A549 (cell line): ENCODE measurements around the gene SORL1-AS1.

Source experiments
- ATAC-seq, 2 experiments: fragments of 200-7000 bp in 1 of 2; fragments of >200 bp in 1 of 2; cut with Nextera tagmentation in 1 of 2; cut with Tn5 transposase in 1 of 2; 3 replicates each; pipeline versions ENCODE4 v1.8.0 to v1.9.1; 2018 to 2020; ENCODE audit warnings: mild to moderate bottlenecking in 1 of 2, moderate library complexity in 1 of 2
- CTCF ChIA-PET: fragments of 300-600 bp; sonication (Branson Sonifier 250); formaldehyde crosslinking; extraction: SDS; loops from one replicate; lab custom pipeline; 2021; ENCODE audit warnings: antibody characterized with exemption, inconsistent platforms; lab: Yijun Ruan, JAX
- POLR2A ChIA-PET: fragments of 350-600 bp; formaldehyde crosslinking; extraction: SDS; loops from one replicate; lab custom pipeline; 2021; ENCODE audit warnings: antibody characterized with exemption, inconsistent platforms; lab: Yijun Ruan, JAX
- DNase-seq, 2 experiments: peaks; one replicate each; pipeline versions ENCODE4 v3.0.0 to v3.0.0-alpha.2; 2011 to 2016; ENCODE audit warnings: low read depth in 1 of 2, low spot score in 1 of 2
- FAIRE-seq: peaks from 2 replicates; lab custom pipeline; 2011; peaks lifted over from hg19 to GRCh38; lab: Jason Lieb, UNC
- H3K27ac ChIP-seq, 2 experiments: fragments of >200 bp; sonication (Bioruptor Twin); formaldehyde crosslinking; 3 replicates each; pipeline ENCODE4 v1.5.1; 2016 to 2017
- H3K4me1 ChIP-seq: fragments of >200 bp; sonication (Bioruptor Twin); formaldehyde crosslinking; 3 replicates; pipeline ENCODE4 v1.6.1; 2016
- H3K4me2 ChIP-seq: fragments of >200 bp; sonication (Bioruptor Twin); formaldehyde crosslinking; 3 replicates; pipeline ENCODE4 v1.6.1; 2016
- H3K4me3 ChIP-seq: fragments of >200 bp; sonication (Bioruptor Twin); formaldehyde crosslinking; 3 replicates; pipeline ENCODE4 v1.5.1; 2016
- H3K9me3 ChIP-seq: fragments of >200 bp; sonication (Bioruptor Twin); formaldehyde crosslinking; 3 replicates; pipeline ENCODE4 v1.6.1; 2016
- CBX8 ChIP-seq: fragments of 200-600 bp; sonication (generic); IDR thresholded peaks from 2 replicates; pipeline ENCODE4 v1.6.1; 2016
- CEBPB ChIP-seq, 2 experiments: fragments of >200 bp in 1 of 2; sonication (Bioruptor Twin) in 1 of 2; formaldehyde crosslinking in 1 of 2; IDR thresholded peaks; 2 replicates each; pipeline ENCODE4 v1.6.1; 2012 to 2016
- CHD4 ChIP-seq: fragments of 200-600 bp; sonication (generic); IDR thresholded peaks from 2 replicates; pipeline ENCODE4 v1.6.1; 2016; ENCODE audit warnings: antibody characterized with exemption, mild to moderate bottlenecking, borderline replicate concordance
- EHF ChIP-seq: fragments of 250-450 bp; sonication (Bioruptor Pico); IDR thresholded peaks from 2 replicates; pipeline ENCODE4 v1.5.0; 2020; ENCODE audit warnings: mild to moderate bottlenecking
- EHMT2 ChIP-seq: fragments of 200-600 bp; sonication (generic); IDR thresholded peaks from 2 replicates; pipeline ENCODE4 v1.6.1; 2016; ENCODE audit warnings: antibody characterized with exemption, low read depth, mild to moderate bottlenecking, moderate library complexity
- FOSB ChIP-seq: fragments of 250-450 bp; sonication (Bioruptor Pico); IDR thresholded peaks from 2 replicates; pipeline ENCODE4 v1.5.0; 2020; ENCODE audit warnings: mild to moderate bottlenecking, moderate library complexity
- FOSL2 ChIP-seq, 2 experiments: fragments of 450-650 bp in 1 of 2; fragments of >200 bp in 1 of 2; sonication (Bioruptor Twin) in 1 of 2; formaldehyde crosslinking; IDR thresholded peaks; 2 replicates each; pipeline versions ENCODE4 v1.5.0 to v1.6.1; 2016 to 2020; ENCODE audit warnings: mild to moderate bottlenecking in 1 of 2, moderate library complexity in 1 of 2
- HDAC2 ChIP-seq: fragments of 200-600 bp; sonication (generic); IDR thresholded peaks from 2 replicates; pipeline ENCODE4 v1.6.1; 2016
- HEYL ChIP-seq: fragments of 250-450 bp; sonication (Bioruptor Pico); IDR thresholded peaks from 2 replicates; pipeline ENCODE4 v1.8.0; 2021; ENCODE audit warnings: mild to moderate bottlenecking, moderate library complexity
- HOXB13 ChIP-seq: fragments of 250-450 bp; sonication (Bioruptor Pico); IDR thresholded peaks from 2 replicates; pipeline ENCODE4 v1.5.0; 2020; ENCODE audit warnings: low read depth, mild to moderate bottlenecking, moderate library complexity
- HOXB5 ChIP-seq: fragments of 250-450 bp; sonication (Bioruptor Pico); IDR thresholded peaks from 2 replicates; pipeline ENCODE4 v1.5.0; 2020; ENCODE audit warnings: mild to moderate bottlenecking, moderate library complexity
- JUN ChIP-seq, 2 experiments: fragments of >200 bp; sonication (Bioruptor Twin); formaldehyde crosslinking; IDR thresholded peaks; 2 replicates in 1 of 2; 3 replicates in 1 of 2; pipeline ENCODE4 v1.6.1; 2016 to 2017
- JUNB ChIP-seq: fragments of >200 bp; sonication (Bioruptor Twin); formaldehyde crosslinking; IDR thresholded peaks from 2 replicates; pipeline ENCODE4 v1.6.1; 2016
- KDM1A ChIP-seq: fragments of 200-600 bp; sonication (generic); IDR thresholded peaks from 2 replicates; pipeline ENCODE4 v1.6.1; 2016; ENCODE audit warnings: low read depth, mild to moderate bottlenecking
- MAFK ChIP-seq: fragments of 450-650 bp; IDR thresholded peaks from 2 replicates; pipeline ENCODE4 v1.6.1; 2014; ENCODE audit not compliant: partially characterized antibody
- MYC ChIP-seq: IDR thresholded peaks from 2 replicates; pipeline ENCODE4 v1.6.1; 2012; ENCODE audit warnings: mild to moderate bottlenecking, inconsistent platforms, low read length, improper control_type of control experiment, borderline replicate concordance
- NFE2L2 ChIP-seq: fragments of 150-350 bp; conservative IDR thresholded peaks from 2 replicates; pipeline ENCODE4 v1.6.1; 2014; ENCODE audit warnings: low read length
- POLR2A ChIP-seq: IDR thresholded peaks from 2 replicates; pipeline ENCODE4 v1.6.1; 2012; ENCODE audit warnings: mild to moderate bottlenecking, low read length
- POLR2AphosphoS2 ChIP-seq: conservative IDR thresholded peaks from 2 replicates; pipeline ENCODE4 v1.6.1; 2012; ENCODE audit warnings: low read length, improper control_type of control experiment, inconsistent platforms
- RAD21 ChIP-seq, 2 experiments: fragments of >200 bp in 1 of 2; sonication (Bioruptor Twin) in 1 of 2; formaldehyde crosslinking in 1 of 2; IDR thresholded peaks in 1 of 2; conservative IDR thresholded peaks in 1 of 2; 2 replicates in 1 of 2; 3 replicates in 1 of 2; pipeline ENCODE4 v1.6.1; 2012 to 2018; ENCODE audit warnings: inconsistent platforms in 1 of 2
- RCOR1 ChIP-seq: fragments of 150-350 bp; IDR thresholded peaks from 2 replicates; pipeline ENCODE4 v1.6.1; 2014; ENCODE audit warnings: antibody characterized with exemption, low read length, low read depth
- SMC3 ChIP-seq: fragments of >200 bp; sonication (Bioruptor Twin); formaldehyde crosslinking; IDR thresholded peaks from 3 replicates; pipeline ENCODE4 v1.6.1; 2018; ENCODE audit warnings: inconsistent platforms
- SREBF2 ChIP-seq: fragments of 450-650 bp; IDR thresholded peaks from 2 replicates; pipeline ENCODE4 v1.6.1; 2014; ENCODE audit warnings: mild to moderate bottlenecking, moderate library complexity
- TFCP2L1 ChIP-seq: fragments of 250-450 bp; sonication (Bioruptor Pico); IDR thresholded peaks from 2 replicates; pipeline ENCODE4 v1.5.0; 2021; ENCODE audit warnings: mild to moderate bottlenecking
- TP53 ChIP-seq: fragments of 250-450 bp; sonication (Bioruptor Pico); IDR thresholded peaks from 2 replicates; pipeline ENCODE4 v1.5.0; 2021; ENCODE audit warnings: mild to moderate bottlenecking, moderate library complexity
- ZC3H11A ChIP-seq: fragments of 450-650 bp; IDR thresholded peaks from 2 replicates; pipeline ENCODE4 v1.6.1; 2014; ENCODE audit warnings: antibody characterized with exemption, mild to moderate bottlenecking
- ZSCAN20 ChIP-seq: fragments of 250-450 bp; sonication (Bioruptor Pico); IDR thresholded peaks from 2 replicates; pipeline ENCODE4 v1.8.0; 2022; ENCODE audit warnings: mild to moderate bottlenecking, moderate library complexity
- WGBS: methylation state at CpG from one replicate; pipeline ENCODE4 v1.1.6; 2017; ENCODE audit errors: missing lambda C conversion rate; 5-methylcytosine and 5-hydroxymethylcytosine counted together
- TF ChIP-seq, protein P1 (sequence below): IDR thresholded peaks from 2 replicates; pipeline ENCODE4 v1.6.1; 2012
- TF ChIP-seq, protein P2 (sequence below): fragments of >200 bp; sonication (Bioruptor Twin); formaldehyde crosslinking; IDR thresholded peaks from 2 replicates; pipeline ENCODE4 v1.6.1; 2016
- TF ChIP-seq, protein P3 (sequence below): fragments of >200 bp; sonication (Bioruptor Twin); formaldehyde crosslinking; IDR thresholded peaks from 3 replicates; pipeline ENCODE4 v1.5.1; 2016

The SORL1-AS1 gene

DNA sequence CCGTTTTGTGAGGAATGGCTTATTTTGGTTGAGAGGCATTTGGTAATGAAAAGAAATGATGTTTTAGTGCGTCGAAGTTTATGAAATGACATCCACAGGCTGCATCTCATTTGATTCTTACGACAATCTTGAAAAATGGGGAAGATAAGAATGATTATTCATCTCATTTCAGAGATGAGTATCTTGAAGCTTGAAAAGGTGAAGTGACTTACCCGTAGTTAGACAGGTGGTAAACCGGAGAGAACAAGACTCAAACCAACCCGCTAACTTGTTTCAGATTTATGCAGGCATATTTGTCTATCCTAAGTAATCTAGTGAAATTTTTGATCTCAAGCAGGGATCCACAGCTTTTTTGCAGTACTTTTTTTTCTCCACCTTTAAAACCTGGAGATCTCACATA, 9.1 kb upstream of the SORL1-AS1 start (continued):
- TF ChIP-seq, protein P1, sequence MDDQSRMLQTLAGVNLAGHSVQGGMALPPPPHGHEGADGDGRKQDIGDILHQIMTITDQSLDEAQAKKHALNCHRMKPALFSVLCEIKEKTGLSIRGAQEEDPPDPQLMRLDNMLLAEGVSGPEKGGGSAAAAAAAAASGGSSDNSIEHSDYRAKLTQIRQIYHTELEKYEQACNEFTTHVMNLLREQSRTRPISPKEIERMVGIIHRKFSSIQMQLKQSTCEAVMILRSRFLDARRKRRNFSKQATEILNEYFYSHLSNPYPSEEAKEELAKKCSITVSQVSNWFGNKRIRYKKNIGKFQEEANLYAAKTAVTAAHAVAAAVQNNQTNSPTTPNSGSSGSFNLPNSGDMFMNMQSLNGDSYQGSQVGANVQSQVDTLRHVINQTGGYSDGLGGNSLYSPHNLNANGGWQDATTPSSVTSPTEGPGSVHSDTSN, result no peak
- no peak for TF ChIP-seq TFCP2L1 (CRISPR knock-in tag)

DNA sequence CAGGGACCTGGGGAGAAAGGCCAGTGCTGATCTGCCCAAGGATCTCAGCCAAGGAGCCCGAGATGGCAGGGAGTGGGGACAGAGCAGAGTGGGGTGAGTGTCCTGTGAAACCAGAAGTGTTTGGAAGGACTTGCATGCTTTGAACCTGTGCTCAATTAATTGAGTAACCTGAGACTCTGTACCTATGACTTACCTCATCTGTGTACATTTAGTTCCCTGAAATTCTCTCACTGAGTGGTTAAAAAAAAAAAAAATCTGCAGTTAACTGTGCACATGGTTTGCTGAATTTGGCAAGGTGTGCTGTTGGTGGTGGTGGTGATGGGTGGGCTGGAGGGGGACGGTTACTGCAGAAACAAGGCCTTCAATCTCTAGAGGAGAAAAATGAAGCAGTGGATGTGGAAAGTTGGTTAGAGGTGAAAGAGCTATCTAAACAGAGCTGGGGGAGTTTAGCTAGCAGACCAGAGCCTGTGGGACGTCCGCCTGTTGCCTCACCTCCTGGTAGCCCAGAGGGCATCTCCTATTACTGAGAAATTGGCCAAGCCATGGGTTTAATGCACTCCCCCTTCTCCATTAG, 8.3 kb upstream of the SORL1-AS1 start:
- no peak overlapping the region for H3K27ac ChIP-seq
- ChIA-PET CTCF (interaction anchor here (0.7 to 1.1 kb wide), 2 partner anchors 11 to 131 kb away, joined by 3 to 4 read pairs; no protein-coding TSS in a partner anchor), POLR2A (no interaction called here)
- DNase-seq (no peak), FAIRE-seq (no peak), ATAC-seq (no peak)
- TF ChIP-seq ZC3H11A, result no peak
- TF ChIP-seq HOXB13, result no peak
- TF ChIP-seq RAD21 (conservative IDR thresholded peaks at IDR 0.05 in 1 of 2, IDR thresholded peaks at IDR 0.05 in 1 of 2), result no peak
- TF ChIP-seq KDM1A, result no peak
- TF ChIP-seq NFE2L2, result no peak
- no peak for TF ChIP-seq EHF (CRISPR knock-in tag)
- TF ChIP-seq EHMT2, result no peak
- no peak for TF ChIP-seq FOSB (CRISPR knock-in tag)
- TF ChIP-seq SMC3, result no peak
- no peak for TF ChIP-seq JUNB
- TF ChIP-seq HEYL, result no peak
- no peak overlapping the region for H3K4me2 ChIP-seq
- WGBS, result 73% methylated on average over 4 of the region's 4 CpGs
- peaks cover 24% of the 10 kb centered on the region for H3K4me1 ChIP-seq
- H3K4me3 ChIP-seq, result no peak overlapping the region
- no peaks in the 10 kb centered on the region for H3K9me3 ChIP-seq

DNA sequence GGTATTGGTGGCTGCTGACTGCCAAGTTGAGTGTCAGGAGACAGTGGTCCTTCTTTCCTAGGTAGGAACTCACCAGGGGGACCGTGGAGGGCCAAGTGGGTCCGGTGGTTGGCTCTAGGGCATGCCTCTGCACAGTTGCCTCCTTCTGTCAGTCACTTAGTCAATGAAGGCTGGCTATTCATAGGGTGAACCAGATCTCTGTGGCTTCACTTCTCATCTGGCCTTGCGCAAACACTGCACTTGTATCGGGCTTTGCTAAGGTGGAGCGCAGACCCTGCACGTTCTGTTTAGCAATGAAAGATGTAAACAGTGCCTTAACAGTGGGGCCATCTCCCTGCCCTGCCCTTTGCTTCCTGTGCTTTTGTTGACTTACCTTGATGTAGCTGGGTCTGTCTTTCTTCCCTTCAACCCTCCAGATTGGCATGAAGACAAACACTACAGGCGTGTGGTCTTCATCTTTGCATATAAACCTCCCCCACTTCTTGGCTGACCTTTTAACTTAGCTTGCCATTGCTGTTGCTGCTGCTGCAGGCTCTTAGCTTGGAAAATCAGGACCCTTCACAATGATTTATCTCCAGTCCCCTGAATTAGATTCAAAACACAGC, 6.7 kb upstream of the SORL1-AS1 start:
- Histone ChIP-seq H3K4me2 (no peak overlapping the region), H3K27ac (no peak overlapping the region), H3K9me3 (no peaks in the 10 kb centered on the region), H3K4me1 (peaks cover 8% of the 10 kb centered on the region)
- FAIRE-seq (no peak), DNase-seq (no peak), ATAC-seq (no peak)
- WGBS, result 83% methylated on average over 7 of the region's 7 CpGs
- POLR2A ChIA-PET, result no interaction called here
- CTCF ChIA-PET, result no interaction called here
- TF ChIP-seq CHD4, result no peak
- TF ChIP-seq ZC3H11A, result no peak
- TF ChIP-seq HDAC2, result no peak
- TF ChIP-seq SREBF2, result no peak
- no peak for TF ChIP-seq NFE2L2
- TF ChIP-seq TFCP2L1 (CRISPR knock-in tag), result no peak
- TF ChIP-seq TP53, result no peak
- no peak for TF ChIP-seq CEBPB (IDR thresholded peaks at IDR 0.05)
- no peak for TF ChIP-seq CBX8
- TF ChIP-seq FOSL2 (IDR thresholded peaks at IDR 0.05), result no peak
- TF ChIP-seq FOSL2 (CRISPR knock-in tag; IDR thresholded peaks at IDR 0.05), result no peak
- no peak for TF ChIP-seq MYC
- no peak for TF ChIP-seq HOXB5
- no peak for TF ChIP-seq POLR2AphosphoS2
- TF ChIP-seq, protein P2, sequence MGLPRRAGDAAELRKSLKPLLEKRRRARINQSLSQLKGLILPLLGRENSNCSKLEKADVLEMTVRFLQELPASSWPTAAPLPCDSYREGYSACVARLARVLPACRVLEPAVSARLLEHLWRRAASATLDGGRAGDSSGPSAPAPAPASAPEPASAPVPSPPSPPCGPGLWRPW, result no peak
- TF ChIP-seq, all 56 proteins: peak for 0
- H3K4me3 ChIP-seq, result no peak overlapping the region

DNA sequence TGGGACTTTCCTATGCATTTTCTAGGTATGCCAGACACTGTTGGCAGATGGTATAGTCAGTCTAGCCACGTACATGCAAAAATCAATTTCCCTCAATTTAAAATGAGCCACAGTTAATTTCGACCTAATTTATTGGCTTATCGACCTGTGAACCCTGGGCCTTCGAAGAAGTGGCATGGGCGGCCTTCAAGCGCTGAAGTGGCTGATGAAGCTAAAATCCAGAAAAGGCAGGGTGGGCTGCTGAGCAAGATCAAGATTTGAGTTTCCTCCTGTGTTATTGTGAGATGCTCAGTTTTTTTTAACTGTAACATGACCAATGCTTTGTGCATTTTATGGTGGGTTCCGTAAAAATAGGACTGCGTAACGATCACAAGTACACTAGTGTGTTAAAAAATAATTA, 5.8 kb upstream of the SORL1-AS1 start:
- Histone ChIP-seq H3K4me2 (no peak overlapping the region), H3K4me1 (no peaks in the 10 kb centered on the region; the same call in 2 of the 3 replicates), H3K4me3 (no peak overlapping the region), H3K9me3 (no peaks in the 10 kb centered on the region), H3K27ac (no peak overlapping the region)
- DNase-seq (no peak), ATAC-seq (no peak), FAIRE-seq (no peak)
- WGBS, result 77% methylated on average over 9 of the region's 9 CpGs
- ChIA-PET POLR2A (no interaction called here), CTCF (no interaction called here)
- no peak for TF ChIP-seq MAFK
- TF ChIP-seq HOXB5, result no peak
- TF ChIP-seq RCOR1, result no peak
- TF ChIP-seq, protein P3, sequence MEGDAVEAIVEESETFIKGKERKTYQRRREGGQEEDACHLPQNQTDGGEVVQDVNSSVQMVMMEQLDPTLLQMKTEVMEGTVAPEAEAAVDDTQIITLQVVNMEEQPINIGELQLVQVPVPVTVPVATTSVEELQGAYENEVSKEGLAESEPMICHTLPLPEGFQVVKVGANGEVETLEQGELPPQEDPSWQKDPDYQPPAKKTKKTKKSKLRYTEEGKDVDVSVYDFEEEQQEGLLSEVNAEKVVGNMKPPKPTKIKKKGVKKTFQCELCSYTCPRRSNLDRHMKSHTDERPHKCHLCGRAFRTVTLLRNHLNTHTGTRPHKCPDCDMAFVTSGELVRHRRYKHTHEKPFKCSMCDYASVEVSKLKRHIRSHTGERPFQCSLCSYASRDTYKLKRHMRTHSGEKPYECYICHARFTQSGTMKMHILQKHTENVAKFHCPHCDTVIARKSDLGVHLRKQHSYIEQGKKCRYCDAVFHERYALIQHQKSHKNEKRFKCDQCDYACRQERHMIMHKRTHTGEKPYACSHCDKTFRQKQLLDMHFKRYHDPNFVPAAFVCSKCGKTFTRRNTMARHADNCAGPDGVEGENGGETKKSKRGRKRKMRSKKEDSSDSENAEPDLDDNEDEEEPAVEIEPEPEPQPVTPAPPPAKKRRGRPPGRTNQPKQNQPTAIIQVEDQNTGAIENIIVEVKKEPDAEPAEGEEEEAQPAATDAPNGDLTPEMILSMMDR, result no peak
- TF ChIP-seq, protein P2, result no peak
- no peak for TF ChIP-seq NFE2L2
- TF ChIP-seq ZSCAN20, result no peak
- TF ChIP-seq EHMT2, result no peak
- TF ChIP-seq POLR2A, result no peak
- TF ChIP-seq, protein P1, result no peak
- TF ChIP-seq JUN (IDR thresholded peaks at IDR 0.05), result no peak
- TF ChIP-seq CEBPB (IDR thresholded peaks at IDR 0.05), result no peak
